WTC11 (cell line): ENCODE data around the gene GPATCH3. TPM values are rescaled to one million over a fixed set of nuclear protein-coding genes. Genes with fewer than 3 reads are reported as not detected.

Source experiments
- ATAC-seq: fragments of 200-7000 bp; cut with Tn5 transposase; 2 replicates; pipeline ENCODE4 v1.10.0; 2021; ENCODE audit warnings: mild to moderate bottlenecking, moderate library complexity
- CTCF ChIA-PET: fragments of 300-600 bp; sonication (Branson Sonifier 250); formaldehyde crosslinking; loops from one replicate; lab custom pipeline; 2021; ENCODE audit warnings: antibody characterized with exemption; lab: Charles Lee
- POLR2A ChIA-PET: fragments of 350-600 bp; sonication (Branson Sonifier 250); formaldehyde crosslinking; loops from one replicate; lab custom pipeline; 2021; ENCODE audit warnings: antibody characterized with exemption; lab: Charles Lee
- DNase-seq: peaks from one replicate; pipeline ENCODE4 v3.0.0; 2021; ENCODE audit warnings: low spot score
- H3K27ac Mint-ChIP-seq: 2 replicates; pipeline ENCODE4 v1.8.0; 2021; ENCODE audit warnings: mixed read lengths
- H3K27me3 Mint-ChIP-seq: 2 replicates; pipeline ENCODE4 v1.8.0; 2021; ENCODE audit warnings: low read depth, mild to moderate bottlenecking, moderate library complexity, mixed read lengths
- H3K36me3 Mint-ChIP-seq: 2 replicates; pipeline ENCODE4 v1.8.0; 2021; ENCODE audit warnings: mixed read lengths
- H3K4me1 Mint-ChIP-seq: 2 replicates; pipeline ENCODE4 v1.8.0; 2022; ENCODE audit warnings: mixed read lengths
- H3K4me3 Mint-ChIP-seq: 2 replicates; pipeline ENCODE4 v1.8.0; 2021; ENCODE audit warnings: mild to moderate bottlenecking, moderate library complexity, mixed read lengths
- H3K9me3 Mint-ChIP-seq: 2 replicates; pipeline ENCODE4 v1.8.0; 2021; ENCODE audit warnings: mixed read lengths
- AFF4 ChIP-seq: sonication (generic); formaldehyde crosslinking; IDR thresholded peaks from 2 replicates; pipeline ENCODE4 v1.8.1; 2023; ENCODE audit warnings: mild to moderate bottlenecking, missing genetic modification reagents, borderline replicate concordance
- ARID4B ChIP-seq: sonication (generic); formaldehyde crosslinking; IDR thresholded peaks from 2 replicates; pipeline ENCODE4 v1.8.0; 2023; ENCODE audit warnings: missing genetic modification reagents, mild to moderate bottlenecking, borderline replicate concordance
- E2F4 ChIP-seq: sonication (generic); formaldehyde crosslinking; IDR thresholded peaks from 2 replicates; pipeline ENCODE4 v1.8.1; 2022; ENCODE audit warnings: low read depth, mild to moderate bottlenecking, moderate library complexity, missing genetic modification reagents, borderline replicate concordance
- FOXP4 ChIP-seq: sonication (generic); formaldehyde crosslinking; IDR thresholded peaks from 2 replicates; pipeline ENCODE4 v1.8.0; 2022; ENCODE audit warnings: mild to moderate bottlenecking, missing genetic modification reagents
- IRF1 ChIP-seq: sonication (generic); formaldehyde crosslinking; IDR thresholded peaks from 2 replicates; pipeline ENCODE4 v1.8.0; 2023; ENCODE audit warnings: missing genetic modification reagents
- NFATC4 ChIP-seq: fragments of 250-450 bp; sonication (Bioruptor Pico); IDR thresholded peaks from 2 replicates; pipeline ENCODE4 v1.9.0; 2021; ENCODE audit warnings: mild to moderate bottlenecking
- ZBTB21 ChIP-seq: sonication (generic); formaldehyde crosslinking; IDR thresholded peaks from 2 replicates; pipeline ENCODE4 v1.8.1; 2023; ENCODE audit warnings: mild to moderate bottlenecking, missing genetic modification reagents, borderline replicate concordance
- ZMAT4 ChIP-seq: fragments of 250-450 bp; sonication (Bioruptor Pico); IDR thresholded peaks from 2 replicates; pipeline ENCODE4 v1.9.0; 2021; ENCODE audit warnings: mild to moderate bottlenecking
- ZNF396 ChIP-seq: fragments of 250-450 bp; sonication (Bioruptor Pico); IDR thresholded peaks from 2 replicates; pipeline ENCODE4 v1.8.0; 2021; ENCODE audit warnings: mild to moderate bottlenecking, moderate library complexity, borderline replicate concordance
- ZNF425 ChIP-seq: fragments of 250-450 bp; sonication (Bioruptor Pico); conservative IDR thresholded peaks from 2 replicates; pipeline ENCODE4 v1.9.0; 2021; ENCODE audit warnings: mild to moderate bottlenecking
- ZNF512 ChIP-seq: sonication (generic); formaldehyde crosslinking; IDR thresholded peaks from 2 replicates; pipeline ENCODE4 v1.8.1; 2022; ENCODE audit warnings: missing genetic modification reagents, borderline replicate concordance
- total RNA-seq: library from RNA; stranded (reverse); gene quantifications from 3 replicates; pipeline ENCODE4 v1.2.3, GENCODE V29; 2021

Gene GPATCH3
- total RNA-seq, 1 experiment from 2014 or later, result 19.2 TPM

GRCh38 chr1:26945138-26945537 is 44.9 kb upstream of the GPATCH3 start (continued):
- TF ChIP-seq ARID4B (CRISPR knock-in tag), result no peak

- H3K4me3 Mint-ChIP-seq, result no peak overlapping the region
- no peaks in the 10 kb centered on the region for H3K4me1 Mint-ChIP-seq
- H3K27me3 Mint-ChIP-seq, result no peaks in the 10 kb centered on the region
- H3K27ac Mint-ChIP-seq, result no peak overlapping the region
- no peak for ATAC-seq
- ChIA-PET CTCF (no interaction called here), POLR2A (no interaction called here)
- TF ChIP-seq AFF4 (CRISPR knock-in tag), result no peak
- no peak for TF ChIP-seq ZNF425 (CRISPR knock-in tag)
- no peak for TF ChIP-seq ZBTB21 (CRISPR knock-in tag)
- TF ChIP-seq FOXP4 (CRISPR knock-in tag), result no peak
- no peak for TF ChIP-seq IRF1 (CRISPR knock-in tag)
- TF ChIP-seq ZNF512 (CRISPR knock-in tag), result no peak
- no peak for TF ChIP-seq E2F4
- no peak for TF ChIP-seq ZMAT4 (CRISPR knock-in tag)
- no peak for TF ChIP-seq ZNF396 (CRISPR knock-in tag)
- TF ChIP-seq NFATC4 (CRISPR knock-in tag), result no peak
- no peak for DNase-seq
- no peaks in the 10 kb centered on the region for H3K9me3 Mint-ChIP-seq
- peaks cover 47% of the 10 kb centered on the region for H3K36me3 Mint-ChIP-seq
Measured at GRCh38 chr1:26942656-26943055, 42.4 kb upstream of the GPATCH3 start.
